ENCODE data around the gene TPST2. TPM values are rescaled to one million over a fixed set of nuclear protein-coding genes. Genes with fewer than 3 reads are reported as not detected.

TPST2 gene
- polyA plus RNA-seq, 3 donors, result 62.8 to 83.8 (median 69.5) TPM

DNA sequence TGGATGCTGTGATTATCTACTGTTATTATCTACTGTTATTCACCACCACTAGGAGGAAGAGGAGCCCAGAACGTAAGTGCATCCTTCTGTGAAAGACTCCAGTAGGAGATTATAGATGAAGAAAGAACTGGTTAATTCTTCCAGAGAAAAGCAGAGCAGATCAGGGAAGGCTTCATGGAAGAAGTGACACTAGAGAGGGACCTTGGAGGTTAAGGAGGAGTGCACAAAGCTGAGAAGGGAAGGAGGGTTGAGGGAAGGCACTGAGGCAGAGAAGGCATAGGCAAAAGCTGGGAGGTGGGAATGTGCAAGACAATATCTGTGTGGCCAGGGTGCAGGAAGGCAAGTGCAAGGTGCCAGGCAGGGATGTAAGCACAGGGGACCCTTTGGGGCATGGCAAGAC is 14.4 kb upstream of the TPST2 start:
- H3K27ac Mint-ChIP-seq, result no peak overlapping the region
- intact Hi-C loops (cut with micrococcal nuclease), result no loop called here
- no peak overlapping the region for H3K9ac ChIP-seq (ENCODE audit: insufficient read depth, low read length, poor library complexity, severe bottlenecking)
- no peaks in the 10 kb centered on the region for H3K9me3 Mint-ChIP-seq
- no peak for DNase-seq
- TF ChIP-seq, protein P1, sequence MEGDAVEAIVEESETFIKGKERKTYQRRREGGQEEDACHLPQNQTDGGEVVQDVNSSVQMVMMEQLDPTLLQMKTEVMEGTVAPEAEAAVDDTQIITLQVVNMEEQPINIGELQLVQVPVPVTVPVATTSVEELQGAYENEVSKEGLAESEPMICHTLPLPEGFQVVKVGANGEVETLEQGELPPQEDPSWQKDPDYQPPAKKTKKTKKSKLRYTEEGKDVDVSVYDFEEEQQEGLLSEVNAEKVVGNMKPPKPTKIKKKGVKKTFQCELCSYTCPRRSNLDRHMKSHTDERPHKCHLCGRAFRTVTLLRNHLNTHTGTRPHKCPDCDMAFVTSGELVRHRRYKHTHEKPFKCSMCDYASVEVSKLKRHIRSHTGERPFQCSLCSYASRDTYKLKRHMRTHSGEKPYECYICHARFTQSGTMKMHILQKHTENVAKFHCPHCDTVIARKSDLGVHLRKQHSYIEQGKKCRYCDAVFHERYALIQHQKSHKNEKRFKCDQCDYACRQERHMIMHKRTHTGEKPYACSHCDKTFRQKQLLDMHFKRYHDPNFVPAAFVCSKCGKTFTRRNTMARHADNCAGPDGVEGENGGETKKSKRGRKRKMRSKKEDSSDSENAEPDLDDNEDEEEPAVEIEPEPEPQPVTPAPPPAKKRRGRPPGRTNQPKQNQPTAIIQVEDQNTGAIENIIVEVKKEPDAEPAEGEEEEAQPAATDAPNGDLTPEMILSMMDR (IDR thresholded peaks at IDR 0.05), result no peak
- no peaks in the 10 kb centered on the region for H3K9me3 ChIP-seq (replicated peaks in 1 of 2; ENCODE audit: control insufficient read depth in 1 of 2, insufficient read depth in 1 of 2, low read length in 2 of 2)
- no peak overlapping the region for H2AFZ ChIP-seq (ENCODE audit: insufficient read depth, low read depth, low read length, poor library complexity, severe bottlenecking)
- H3K79me2 ChIP-seq (ENCODE audit: insufficient read depth, low read length), result no peaks in the 10 kb centered on the region
- H4K20me1 ChIP-seq (ENCODE audit: insufficient read depth, low read length), result no peaks in the 10 kb centered on the region
- WGBS (ENCODE audit: insufficient coverage), result no CpG with 5 or more reads among the region's 1 CpG
- no peak overlapping the region for H3K4me2 ChIP-seq (replicated peaks; ENCODE audit: extremely low read depth, low read length, poor library complexity, severe bottlenecking)
- H3K4me3 ChIP-seq (replicated peaks in 1 of 3; ENCODE audit: low read depth in 2 of 3, low read length in 3 of 3), result no peak overlapping the region
- H3K4me1 Mint-ChIP-seq, result peaks cover 4% of the 10 kb centered on the region
- no peak overlapping the region for H3K27ac ChIP-seq (ENCODE audit: low read depth in 1 of 2, low read length in 2 of 2)
- no peaks in the 10 kb centered on the region for H3K27me3 ChIP-seq (ENCODE audit: control insufficient read depth in 2 of 2, insufficient read depth in 2 of 2, low read length in 2 of 2)
- no peak overlapping the region for H3K4me3 Mint-ChIP-seq
- H3K4me1 ChIP-seq (ENCODE audit: control insufficient read depth in 1 of 2, insufficient read depth in 2 of 2, low read length in 2 of 2), result no peaks in the 10 kb centered on the region
- H3K27me3 Mint-ChIP-seq (ENCODE audit: low read depth in 3 of 3), result peaks cover 0 to 5% (median 2%) of the 10 kb centered on the region in 3 donors
- H3K36me3 ChIP-seq (replicated peaks in 1 of 2; ENCODE audit: control insufficient read depth in 1 of 2, insufficient read depth in 2 of 2, low read length in 2 of 2), result no peaks in the 10 kb centered on the region
- no peaks in the 10 kb centered on the region for H3K36me3 Mint-ChIP-seq

DNA sequence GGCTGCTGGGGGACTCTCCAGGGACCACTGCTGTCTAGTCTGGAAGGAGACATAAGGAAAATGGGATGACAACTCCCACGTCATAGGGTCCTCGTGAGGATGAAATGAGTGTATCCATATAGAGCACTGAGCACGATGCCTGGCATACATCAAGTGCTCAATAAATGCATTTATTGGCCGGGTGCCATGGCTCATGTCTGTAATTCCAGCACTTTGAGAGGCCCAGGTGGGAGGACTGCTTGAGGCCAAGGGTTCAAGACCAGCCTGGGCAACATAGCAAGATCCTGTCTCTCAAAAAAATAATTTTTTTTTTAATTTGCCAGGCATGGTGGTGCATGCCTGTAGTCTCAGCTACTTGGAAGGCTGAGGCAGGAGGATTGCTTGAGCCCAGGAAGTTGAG is 12.2 kb upstream of the TPST2 start:
- H3K4me3 Mint-ChIP-seq, result no peak overlapping the region
- H3K9me3 Mint-ChIP-seq, result peaks cover 0 to 1% (median 0%) of the 10 kb centered on the region in 7 donors
- no peaks in the 10 kb centered on the region for H3K9me3 ChIP-seq (replicated peaks in 1 of 2; ENCODE audit: control insufficient read depth in 1 of 2, insufficient read depth in 1 of 2, low read length in 2 of 2)
- no peaks in the 10 kb centered on the region for H3K36me3 Mint-ChIP-seq
- intact Hi-C loops (cut with micrococcal nuclease), result no loop called here
- peak overlapping the region in 1 of 7 donors; percentile 48 for H3K27ac Mint-ChIP-seq
- no peaks in the 10 kb centered on the region for H3K4me1 ChIP-seq (ENCODE audit: control insufficient read depth in 1 of 2, insufficient read depth in 2 of 2, low read length in 2 of 2)
- H3K9ac ChIP-seq (ENCODE audit: insufficient read depth, low read length, poor library complexity, severe bottlenecking), result no peak overlapping the region
- 89% methylated on average over 3 of the region's 4 CpGs for WGBS (ENCODE audit: insufficient coverage)
- H3K36me3 ChIP-seq (replicated peaks in 1 of 2; ENCODE audit: control insufficient read depth in 1 of 2, insufficient read depth in 2 of 2, low read length in 2 of 2), result no peaks in the 10 kb centered on the region
- peaks cover 0 to 5% (median 4%) of the 10 kb centered on the region in 3 donors for H3K27me3 Mint-ChIP-seq (ENCODE audit: low read depth in 3 of 3)
- TF ChIP-seq, protein P1 (IDR thresholded peaks at IDR 0.05), result no peak
- H4K20me1 ChIP-seq (ENCODE audit: insufficient read depth, low read length), result no peaks in the 10 kb centered on the region
- no peak overlapping the region for H3K4me2 ChIP-seq (replicated peaks; ENCODE audit: extremely low read depth, low read length, poor library complexity, severe bottlenecking)
- H3K27me3 ChIP-seq (ENCODE audit: control insufficient read depth in 2 of 2, insufficient read depth in 2 of 2, low read length in 2 of 2), result no peaks in the 10 kb centered on the region
- H2AFZ ChIP-seq (ENCODE audit: insufficient read depth, low read depth, low read length, poor library complexity, severe bottlenecking), result no peak overlapping the region
- H3K4me1 Mint-ChIP-seq, result peaks cover 8% of the 10 kb centered on the region
- DNase-seq, result no peak
- H3K27ac ChIP-seq (ENCODE audit: low read depth in 1 of 2, low read length in 2 of 2), result no peak overlapping the region
- no peak overlapping the region for H3K4me3 ChIP-seq (replicated peaks in 1 of 3; ENCODE audit: low read depth in 2 of 3, low read length in 3 of 3)
- no peaks in the 10 kb centered on the region for H3K79me2 ChIP-seq (ENCODE audit: insufficient read depth, low read length)

Measured in CD14-positive monocyte (primary cell).